HG03135 (cell line): Measurements from ENCODE around the gene DHRS7.

Experiments
- ATAC-seq: cut with Tn5 transposase; IDR thresholded peaks from one replicate; pipeline ENCODE4 v1.9.1; 2021; ENCODE audit warnings: mild to moderate bottlenecking, moderate library complexity; ENCODE audit not compliant: unreplicated experiment

Gene DHRS7

DNA sequence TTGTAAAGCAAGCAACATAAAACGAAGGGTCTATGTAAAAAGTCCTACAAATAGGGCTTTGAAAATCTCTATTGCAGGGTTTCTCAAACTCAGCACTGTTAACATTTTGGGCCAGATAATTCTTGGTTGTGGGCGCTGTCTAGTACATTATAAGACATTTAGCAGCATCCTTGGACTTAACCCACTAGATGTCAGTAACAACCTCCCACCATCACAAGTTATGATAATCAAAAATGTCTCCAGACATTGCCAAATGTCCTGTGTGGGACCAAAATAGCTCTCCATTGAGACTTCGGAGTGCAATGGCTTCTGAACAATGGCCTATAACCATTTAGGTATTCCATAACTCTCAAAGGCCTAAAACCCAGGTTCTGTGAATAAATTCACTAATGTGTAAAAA lies 22.9 kb upstream of the DHRS7 start:
- ATAC-seq: no peak

GRCh38 chr14:60184905-60185555 lies 19.8 kb upstream of the DHRS7 start:
- ATAC-seq: no peak

DNA sequence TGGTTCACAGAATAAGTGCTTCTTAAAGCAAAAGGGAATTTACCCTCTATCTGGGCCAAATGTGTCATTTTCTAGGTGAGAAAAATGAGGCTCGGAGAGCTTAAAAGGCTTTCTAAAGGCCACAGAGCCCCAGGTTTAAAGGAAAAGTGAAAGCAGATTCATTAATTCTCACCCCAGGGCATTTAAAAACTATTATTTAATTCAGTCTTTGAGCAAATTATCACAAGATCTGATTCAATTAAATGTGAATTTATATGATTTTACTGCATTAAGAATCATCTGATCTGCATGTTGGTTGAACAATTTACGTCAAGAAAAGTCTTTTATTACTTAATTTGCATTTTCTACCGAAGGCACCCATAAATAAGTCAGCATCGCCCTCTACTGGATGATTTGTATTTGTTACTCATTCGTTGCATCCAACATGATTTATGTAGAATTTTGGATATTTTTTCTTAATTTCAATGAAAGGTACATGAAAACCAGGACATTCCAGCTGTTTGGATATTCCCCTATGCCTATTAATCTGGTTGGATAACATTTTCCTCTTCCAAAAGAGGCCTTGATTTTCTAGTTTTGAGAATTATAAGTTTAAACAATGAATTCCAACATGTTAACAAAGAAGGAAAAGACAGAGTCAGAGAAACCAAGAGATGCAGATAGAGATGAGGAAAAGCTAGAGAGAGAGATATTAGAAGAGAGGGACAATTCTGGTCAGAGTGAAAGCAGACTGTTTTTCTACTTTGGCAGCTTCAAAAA lies 19.1 kb upstream of the DHRS7 start:
- ATAC-seq: no peak

DNA sequence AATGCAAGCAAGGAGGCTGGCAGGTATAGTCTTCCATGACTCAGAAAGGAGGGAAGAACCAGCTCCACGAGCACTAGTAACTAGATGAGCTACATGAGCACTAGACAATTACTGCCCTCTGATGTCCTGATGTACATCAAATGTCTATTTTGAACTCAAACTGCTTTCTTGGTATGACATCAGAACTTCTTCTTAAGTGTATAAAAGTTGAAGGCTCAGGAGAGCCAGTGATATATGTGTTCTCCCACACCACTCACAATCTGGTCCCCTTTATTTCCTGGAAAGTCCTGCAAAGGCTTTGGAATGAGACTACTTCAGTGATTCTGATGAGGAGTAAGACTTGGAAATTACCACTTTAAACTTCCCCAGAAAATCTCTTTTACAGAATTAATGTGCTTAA lies 18.5 kb upstream of the DHRS7 start:
- ATAC-seq: no peak

DNA sequence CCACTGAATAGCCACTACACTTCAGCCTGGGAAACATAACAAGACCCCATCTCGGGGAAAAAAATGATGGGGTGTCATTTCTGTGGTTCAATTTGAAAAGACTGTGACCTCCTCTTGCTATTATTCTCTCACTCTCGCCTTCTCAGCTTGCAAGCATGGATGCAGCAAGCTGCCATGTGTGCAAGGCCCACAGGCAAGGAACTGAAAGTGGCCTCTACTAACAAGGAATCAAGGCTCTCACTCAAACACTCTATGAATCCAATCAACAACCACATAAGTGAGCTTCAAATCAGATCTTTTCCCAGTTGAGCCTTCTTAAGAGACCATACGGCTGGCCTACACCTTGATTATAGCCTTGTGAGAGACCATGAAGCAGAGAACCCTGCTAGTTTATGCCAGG lies 17.9 kb upstream of the DHRS7 start:
- ATAC-seq: no peak

GRCh38 chr14:60179431-60179869 lies 14.3 kb upstream of the DHRS7 start:
- no peak for ATAC-seq

DNA sequence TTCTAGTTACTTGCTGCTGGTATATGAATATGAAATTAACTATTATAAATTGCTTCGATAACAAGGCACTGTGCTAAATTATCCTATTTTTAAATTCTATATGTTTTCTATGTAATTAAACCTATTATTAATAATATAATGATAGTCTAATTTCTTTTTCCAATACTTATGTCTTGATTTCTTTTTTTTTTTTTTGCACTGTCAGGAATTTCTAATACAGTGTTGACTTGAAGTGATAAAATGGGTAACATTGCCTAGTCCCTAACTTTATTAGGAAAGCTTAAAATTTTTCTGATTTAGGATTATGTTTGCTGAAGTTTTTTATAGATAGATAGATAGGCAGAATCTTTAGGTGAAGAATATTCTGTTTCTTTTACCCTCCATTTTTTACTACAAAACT lies 13.6 kb upstream of the DHRS7 start:
- ATAC-seq: no peak

DNA sequence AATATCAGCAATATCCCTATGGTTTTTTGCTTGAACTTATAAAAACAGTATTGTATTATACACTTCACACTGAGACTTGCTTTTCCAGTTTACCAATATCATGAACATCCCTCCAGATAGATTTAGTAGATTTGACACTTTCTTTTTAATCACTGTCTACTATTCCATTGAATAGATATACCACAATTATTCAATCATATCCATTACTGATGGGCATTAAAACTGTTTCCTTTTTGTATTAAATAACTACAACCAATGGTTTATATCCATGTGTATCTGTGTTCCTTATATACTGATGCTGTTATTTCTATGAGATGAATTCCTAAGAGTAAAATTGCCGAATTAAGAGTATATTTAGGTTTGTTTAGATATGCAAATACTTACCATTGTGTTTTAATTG lies 13.0 kb upstream of the DHRS7 start:
- no peak for ATAC-seq

DNA sequence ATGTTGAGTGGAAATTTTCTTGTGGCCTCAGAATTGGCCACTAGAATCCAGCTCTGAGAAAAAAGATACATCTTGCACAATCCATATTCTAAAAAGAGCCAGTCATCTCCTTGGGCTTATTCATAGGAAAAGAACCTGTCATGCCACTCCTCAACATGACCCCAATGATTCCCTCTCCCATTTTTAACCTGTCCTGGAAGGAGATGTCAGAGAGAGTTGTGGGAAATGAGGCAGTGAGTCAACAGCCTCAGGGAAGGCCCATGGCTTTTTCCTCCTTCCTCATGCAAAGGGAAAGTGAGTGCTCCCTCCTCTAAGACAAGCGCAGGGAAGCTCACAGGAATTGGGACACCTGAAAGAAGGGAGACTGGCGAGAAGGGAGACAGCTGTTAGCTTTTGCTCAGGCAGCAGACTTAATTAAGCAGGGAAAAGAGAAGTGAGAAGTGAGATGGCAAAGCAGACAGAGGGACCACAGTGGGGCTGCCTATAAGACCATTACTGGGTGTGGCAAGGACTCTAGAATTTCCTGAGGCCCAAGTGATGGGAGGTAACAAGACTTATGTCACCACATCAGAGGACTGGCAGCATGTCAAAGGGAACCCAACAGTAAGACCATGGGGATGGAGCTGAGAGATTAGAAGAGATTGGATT lies 10.2 kb upstream of the DHRS7 start:
- no peak for ATAC-seq

GRCh38 chr14:60174352-60175254 lies 9.4 kb upstream of the DHRS7 start:
- ATAC-seq: no peak

GRCh38 chr14:60171690-60172089 lies 6.5 kb upstream of the DHRS7 start:
- no peak for ATAC-seq

DNA sequence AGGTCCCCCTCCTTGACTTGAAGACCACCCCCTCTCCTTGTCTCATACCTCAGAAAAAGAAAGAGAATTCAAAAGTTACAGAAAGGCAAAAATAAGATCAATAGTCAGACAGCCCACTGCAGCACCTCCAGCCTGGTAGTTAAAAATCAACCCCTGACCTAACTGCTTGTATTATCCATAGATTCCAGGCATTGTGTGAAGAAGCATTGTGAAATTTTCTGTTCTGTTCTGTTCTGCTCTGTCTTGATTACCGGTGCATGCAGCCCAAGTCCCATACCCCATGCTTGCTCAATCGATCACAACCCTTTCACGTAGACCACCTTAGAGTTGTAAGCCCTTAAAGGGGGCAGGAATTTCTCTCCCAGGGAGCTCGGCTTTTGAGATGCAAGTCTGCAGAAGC lies 5.8 kb upstream of the DHRS7 start:
- ATAC-seq: no peak

- ATAC-seq: no peak
These were observed 4.5 kb upstream of the DHRS7 start for GRCh38 chr14:60169722-60170121.

DNA sequence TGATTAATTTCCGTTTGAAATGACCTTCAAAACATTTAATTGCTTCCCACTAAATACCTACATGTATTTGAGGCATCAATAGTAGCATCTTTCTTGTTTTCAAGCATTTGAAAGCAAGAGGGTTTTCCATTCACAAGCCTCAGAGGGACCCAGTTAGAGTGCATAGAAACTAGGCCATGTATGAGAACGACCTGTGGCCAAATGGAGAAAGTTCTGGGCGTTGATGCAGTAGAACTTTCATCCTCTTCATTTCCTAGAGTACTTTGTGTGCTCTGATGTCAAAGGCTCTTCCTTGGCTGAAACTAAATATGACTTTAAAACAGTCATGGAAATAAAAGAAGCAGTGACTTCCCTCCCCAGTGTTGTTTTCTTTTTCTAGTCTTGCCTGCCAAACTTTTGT lies 944 bp upstream of the DHRS7 start:
- ATAC-seq: no peak

- ATAC-seq: peak; percentile 1
These were observed 314 bp upstream of the DHRS7 start for GRCh38 chr14:60165547-60165876.

- no peak for ATAC-seq
These were observed 840 bp downstream of the DHRS7 start for GRCh38 chr14:60164404-60164711.

GRCh38 chr14:60163693-60164092 lies 1.5 kb downstream of the DHRS7 start:
- ATAC-seq: no peak

DNA sequence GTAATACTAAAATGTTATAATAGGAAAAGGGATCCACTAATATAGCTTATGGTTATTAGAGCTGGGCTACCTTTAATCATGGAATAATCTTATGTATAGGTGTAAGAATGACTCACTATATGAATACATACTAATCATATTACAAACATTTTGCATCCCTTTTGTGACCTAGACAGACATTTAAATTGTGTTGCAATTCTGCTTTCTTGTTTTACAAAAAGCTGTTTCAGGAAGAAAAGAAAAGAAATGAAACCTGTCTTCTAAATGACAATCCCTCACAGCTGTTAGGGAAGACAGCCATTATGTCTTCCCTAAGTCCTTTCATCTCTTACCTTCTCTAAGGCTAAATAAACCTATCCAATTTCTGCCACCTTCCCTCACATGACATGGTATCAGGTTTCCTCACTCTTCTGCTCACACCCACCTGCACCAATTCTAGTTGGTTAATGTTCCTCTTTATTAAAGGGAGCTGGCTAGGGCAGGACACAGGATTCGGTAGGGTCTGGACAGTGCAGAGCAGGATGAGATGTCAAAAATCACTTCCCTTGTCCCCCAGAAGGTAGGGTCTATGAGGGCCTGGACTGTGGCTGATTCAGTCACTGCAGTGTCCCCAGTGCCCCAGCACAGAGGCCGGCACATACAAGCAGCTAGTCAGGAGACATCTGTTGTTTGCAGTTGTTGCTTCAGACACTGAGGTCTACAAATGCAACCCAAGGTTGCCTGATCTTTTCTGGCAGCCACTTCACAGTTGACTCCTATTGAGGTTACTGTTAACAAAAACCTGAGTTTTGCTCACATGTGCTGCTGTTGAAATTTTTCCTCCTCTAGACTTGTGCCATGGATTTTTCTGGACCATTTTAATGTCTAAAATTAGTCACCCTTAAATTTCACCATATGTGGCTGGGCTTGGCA lies 3.7 kb downstream of the DHRS7 start:
- no peak for ATAC-seq

- ATAC-seq: no peak
These were observed 4.8 kb downstream of the DHRS7 start for GRCh38 chr14:60160422-60160821.

DNA sequence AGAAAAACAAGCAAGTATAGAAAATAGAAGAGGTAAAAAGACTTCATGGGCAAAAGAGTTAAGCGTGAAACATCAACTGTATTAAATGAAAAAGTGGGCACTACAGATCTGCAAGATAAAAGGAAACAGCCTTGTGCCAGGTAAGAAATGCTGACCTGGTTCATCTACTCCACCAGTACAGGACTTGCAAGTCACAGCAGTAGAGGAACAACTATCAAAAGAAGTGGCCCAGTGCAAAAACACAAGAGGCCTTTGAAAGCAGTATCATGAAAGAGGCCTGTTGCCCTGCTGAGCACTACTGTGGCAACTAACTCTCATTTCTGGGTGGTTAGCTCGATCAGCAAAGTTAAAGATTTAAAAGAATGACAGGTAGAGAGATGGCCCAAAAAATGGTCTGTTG lies 10.5 kb downstream of the DHRS7 start:
- ATAC-seq: no peak
